ENCODE measurements around the gene TBC1D10B. TPM values are rescaled to one million over a fixed set of nuclear protein-coding genes. Genes with fewer than 3 reads are reported as not detected.
"Not testable (repeated sequence)": the region's sequence is repeated elsewhere in the genome, so short reads cannot be mapped to it uniquely, and the experiment has no call there.

Gene TBC1D10B
- total and polyA plus RNA-seq, 7 donors = 24.5 to 50.0 (median 31.6) TPM

- Histone ChIP-seq H3K27ac (no peak overlapping the region), H3K36me3 (ENCODE audit: insufficient read depth in 1 of 2, low read depth in 1 of 2) (peaks cover 0 to 13% of the 10 kb centered on the region in 2 donors), H3K9me3 (no peaks in the 10 kb centered on the region), H3K27me3 (ENCODE audit: insufficient read depth in 3 of 3, low read length in 2 of 3) (no peaks in the 10 kb centered on the region), H3K4me3 (no peak overlapping the region), H3K4me1 (peaks cover 20% of the 10 kb centered on the region)
- DNase-seq = no peak
- no peak for TF ChIP-seq CTCF (IDR thresholded peaks at IDR 0.05)
- intact Hi-C loops (cut with DNase I) = no loop called here
- ATAC-seq = no peak
- WGBS, 3 donors = 67 to 80% (median 72%) methylated on average over 4 of the region's 4 CpGs
These were observed 26.8 kb upstream of the TBC1D10B start for GRCh38 chr16:30397056-30397455.

- H3K9me3 ChIP-seq; H3K27ac ChIP-seq; ATAC-seq; H3K27me3 ChIP-seq (ENCODE audit: insufficient read depth in 3 of 3, low read length in 2 of 3); intact Hi-C loops (cut with DNase I): not testable (repeated sequence)
- Histone ChIP-seq H3K4me3 (peak overlapping the region; percentile 91), H3K4me1 (peaks cover 20% of the 10 kb centered on the region), H3K36me3 (ENCODE audit: insufficient read depth in 1 of 2, low read depth in 1 of 2) (peaks cover 0 to 13% of the 10 kb centered on the region in 2 donors)
- 72 to 89% (median 84%) methylated on average over 4 of the region's 4 CpGs for WGBS, 3 donors
- DNase-seq = peak in 1 of 2 donors; percentile 28
These were observed 26.3 kb upstream of the TBC1D10B start for GRCh38 chr16:30396627-30397026.

GRCh38 chr16:30395992-30396585 is 25.8 kb upstream of the TBC1D10B start:
- no peak for TF ChIP-seq CTCF (IDR thresholded peaks at IDR 0.05)
- ATAC-seq (no peak), DNase-seq (no peak)
- peak overlapping the region; percentile 91 for H3K4me3 ChIP-seq
- WGBS, 3 donors = 15 to 29% (median 16%) methylated on average over 10 to 13 of the region's 13 CpGs
- intact Hi-C loops (cut with DNase I) = loop anchor here in 1 of 2 donors (2.0 kb wide), 1 partner anchor 17 kb away; no protein-coding TSS in a partner anchor
- H3K4me1 ChIP-seq = peaks cover 20% of the 10 kb centered on the region
- H3K27ac ChIP-seq = peak overlapping the region; percentile 87
- H3K27me3 ChIP-seq (ENCODE audit: insufficient read depth in 3 of 3, low read length in 2 of 3) = no peaks in the 10 kb centered on the region
- no peaks in the 10 kb centered on the region for H3K9me3 ChIP-seq
- peaks cover 0 to 13% of the 10 kb centered on the region in 2 donors for H3K36me3 ChIP-seq (ENCODE audit: insufficient read depth in 1 of 2, low read depth in 1 of 2)

DNA sequence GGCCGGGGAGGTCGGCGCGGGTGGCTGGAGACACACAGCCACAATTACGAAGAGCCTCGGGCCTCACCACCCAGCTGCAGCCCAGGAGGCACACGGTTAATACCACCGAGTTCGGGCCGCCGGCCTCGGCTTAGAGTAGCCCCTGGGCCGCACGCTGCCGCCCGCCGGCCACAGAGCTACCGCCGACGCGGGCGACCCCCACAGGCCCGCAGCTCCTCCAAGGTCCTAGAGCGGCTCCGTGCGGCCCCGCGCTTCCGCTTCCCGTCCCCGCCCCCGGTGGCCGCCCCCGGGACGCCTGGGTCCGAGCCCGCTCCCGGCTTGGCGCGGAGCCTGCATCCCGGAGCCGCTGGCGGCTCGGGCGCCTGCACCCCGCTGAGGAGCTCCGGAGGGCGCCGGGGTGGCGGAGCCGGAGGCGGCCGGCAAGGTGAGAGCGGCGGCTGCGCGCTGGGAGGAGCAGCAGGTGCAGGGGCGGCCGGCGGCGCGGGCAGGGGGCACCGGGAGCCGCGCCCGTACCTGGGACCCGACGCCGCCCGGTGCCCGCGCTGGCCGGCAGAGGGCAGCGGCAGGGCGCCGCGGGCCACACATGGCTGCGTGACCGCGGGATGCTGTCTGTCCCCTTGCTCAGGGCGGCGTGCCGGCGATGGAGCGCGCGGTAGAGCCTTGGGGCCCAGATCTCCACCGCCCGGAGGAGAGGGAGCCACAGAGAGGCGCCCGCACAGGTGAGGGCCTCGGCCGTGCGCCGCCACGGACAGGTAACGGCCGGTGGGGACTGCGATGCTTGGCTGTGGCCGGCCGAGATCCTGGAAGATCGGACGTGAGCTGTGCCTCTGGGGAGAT is 25.1 kb upstream of the TBC1D10B start, which contains the start of gene ZNF48:
ZNF48 (plus strand) TSS at position 266 of the 837 bp plus-strand sequence; CDS start at position 641, 375 bp downstream.
- H3K36me3 ChIP-seq (ENCODE audit: insufficient read depth in 1 of 2, low read depth in 1 of 2) = peaks cover 0 to 13% of the 10 kb centered on the region in 2 donors
- intact Hi-C loops (cut with DNase I) = loop anchor here in 1 of 2 donors (2.0 kb wide), 1 partner anchor 17 kb away; no protein-coding TSS in a partner anchor
- DNase-seq = peak; percentile 90 to 95
- H3K4me1 ChIP-seq = peaks cover 20% of the 10 kb centered on the region
- 0 to 1% (median 0%) methylated on average over 74 to 103 of the region's 103 CpGs for WGBS, 3 donors
- peak within 1 kb of the TSS; percentile 91 for H3K4me3 ChIP-seq
- no peaks in the 10 kb centered on the region for H3K27me3 ChIP-seq (ENCODE audit: insufficient read depth in 3 of 3, low read length in 2 of 3)
- H3K9me3 ChIP-seq = no peaks in the 10 kb centered on the region
- peak; percentile 96 to 98 (median 96) for ATAC-seq
- H3K27ac ChIP-seq = peak within 1 kb of the TSS; percentile 87
- peak; percentile 55 for TF ChIP-seq CTCF (IDR thresholded peaks at IDR 0.05)
